Astrocyte of the cerebellum (primary cell): ENCODE data around the gene ARHGAP23.

Source experiments
- DNase-seq: peaks from one replicate; pipeline ENCODE4 v3.0.0-alpha.2; 2011; ENCODE audit warnings: low read depth
- H3K4me3 ChIP-seq: 2 replicates; pipeline ENCODE4 v1.5.1; 2011; ENCODE audit warnings: mild to moderate bottlenecking, low read depth, low read length, moderate library complexity
- CTCF ChIP-seq: IDR thresholded peaks from 2 replicates; pipeline ENCODE4 v1.5.1; 2012; ENCODE audit warnings: low read length, low read depth, moderate library complexity, mild to moderate bottlenecking; ENCODE audit errors: missing control alignments
- in situ Hi-C: cut with HindIII; loops from 2 replicates; pipeline ENCODE4 v1.10.0; 2017; ENCODE audit warnings: low sequenced_read_pairs

ARHGAP23 gene

GRCh38 chr17:38532451-38532850 lies 104.2 kb downstream of the ARHGAP23 start:
- no peak for DNase-seq
- no peak overlapping the region for H3K4me3 ChIP-seq
- no peak for TF ChIP-seq CTCF
- in situ Hi-C loops, result no loop called here

DNA sequence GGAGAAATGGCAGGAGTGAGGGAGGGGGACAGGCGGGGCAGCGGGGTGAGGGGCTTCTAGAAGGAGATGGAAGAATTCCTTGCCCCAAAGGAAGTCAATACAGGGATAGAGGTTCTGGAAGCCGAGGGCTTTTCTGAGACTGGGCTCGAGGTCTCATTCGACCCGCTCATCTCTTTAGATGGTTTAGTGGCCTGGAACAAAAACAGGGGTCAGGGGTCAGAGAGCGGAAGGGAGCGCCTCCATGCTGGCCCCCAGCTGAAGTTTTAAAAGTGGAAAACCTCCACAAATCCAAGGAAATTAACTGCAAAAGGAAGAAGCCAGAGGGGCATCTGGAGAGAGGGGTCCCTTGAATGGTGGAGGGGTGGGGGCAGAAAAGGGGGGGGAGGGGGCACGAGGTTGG lies 105.0 kb downstream of the ARHGAP23 start:
- in situ Hi-C loops, result no loop called here
- H3K4me3 ChIP-seq, result no peak overlapping the region
- DNase-seq, result no peak
- no peak for TF ChIP-seq CTCF

- in situ Hi-C loops, result no loop called here
- TF ChIP-seq CTCF, result no peak
- no peak for DNase-seq
- no peak overlapping the region for H3K4me3 ChIP-seq
Measured at GRCh38 chr17:38533866-38534497, 105.7 kb downstream of the ARHGAP23 start.

DNA sequence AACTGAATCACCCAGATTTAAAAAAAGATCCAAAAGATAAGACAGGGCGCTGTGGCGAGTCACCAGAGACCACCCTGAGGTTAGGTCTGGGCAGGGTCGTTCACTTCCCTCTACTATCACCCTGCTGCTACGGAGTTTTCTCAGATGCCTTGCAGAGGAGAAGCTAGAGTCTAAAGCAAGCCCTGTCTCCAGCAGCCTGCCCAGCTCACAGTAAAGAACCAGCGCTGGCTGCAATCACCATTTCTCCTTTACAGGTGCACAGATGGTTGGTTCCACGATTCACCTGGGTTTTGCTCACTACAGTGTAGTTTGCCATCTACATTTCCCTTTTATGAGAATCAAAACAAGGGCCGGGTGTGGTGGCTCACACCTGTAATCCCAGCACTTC lies 106.2 kb downstream of the ARHGAP23 start:
- TF ChIP-seq CTCF, result no peak
- H3K4me3 ChIP-seq, result no peak overlapping the region
- in situ Hi-C loops, result no loop called here
- no peak for DNase-seq

DNA sequence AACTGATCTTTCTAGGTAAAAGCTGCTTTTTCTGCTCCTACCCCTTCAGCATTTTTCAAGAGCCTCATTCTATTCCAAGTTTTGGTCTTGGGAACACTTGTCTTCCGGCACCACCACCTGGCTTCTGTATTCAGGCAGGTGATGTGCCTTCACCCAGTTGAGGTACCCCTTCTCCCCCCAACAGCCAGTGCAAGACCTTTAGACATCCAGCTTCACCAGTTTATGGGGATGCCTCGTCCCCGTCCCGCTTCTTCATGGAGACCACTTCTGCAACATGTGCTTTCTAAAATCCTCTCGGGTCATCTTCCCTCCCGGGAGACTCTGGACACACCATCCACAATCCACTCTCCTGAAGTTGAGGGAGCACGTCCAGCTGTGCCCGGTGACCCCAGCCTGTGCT lies 107.6 kb downstream of the ARHGAP23 start:
- TF ChIP-seq CTCF, result no peak
- H3K4me3 ChIP-seq, result no peak overlapping the region
- DNase-seq, result no peak
- in situ Hi-C loops, result no loop called here

DNA sequence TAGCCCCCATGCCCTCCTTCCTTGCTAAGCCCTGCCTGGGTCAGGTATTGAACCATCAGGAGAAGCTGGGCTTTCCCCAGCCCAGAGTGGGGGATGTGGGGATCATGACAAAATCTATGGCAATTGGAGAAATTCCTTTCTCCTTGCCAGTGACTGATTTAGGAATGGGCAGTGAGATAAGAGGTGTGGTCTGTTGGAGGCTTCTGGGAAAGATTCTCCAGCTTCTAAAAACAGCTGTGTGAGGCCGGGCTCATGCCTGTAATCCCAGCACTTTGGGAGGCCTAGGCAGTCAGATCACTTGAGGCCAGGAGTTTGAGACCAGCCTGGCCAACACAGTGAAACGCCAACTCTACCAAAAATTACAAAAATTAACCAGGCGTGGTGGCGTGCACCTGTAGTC lies 108.4 kb downstream of the ARHGAP23 start:
- no peak overlapping the region for H3K4me3 ChIP-seq
- in situ Hi-C loops, result no loop called here
- TF ChIP-seq CTCF, result no peak
- no peak for DNase-seq
